Keratinocyte (primary cell): ENCODE data around the gene NR1H2. TPM values are rescaled to one million over a fixed set of nuclear protein-coding genes. Genes with fewer than 3 reads are reported as not detected.

Source experiments
- DNase-seq: peaks from one replicate; pipeline ENCODE4 v3.0.0-alpha.2; 2011; ENCODE audit warnings: low read depth, missing footprints, low spot score
- FAIRE-seq: peaks from 2 replicates; lab custom pipeline; 2011; peaks lifted over from hg19 to GRCh38; lab: Jason Lieb, UNC
- H2AFZ ChIP-seq: 2 replicates; pipeline ENCODE4 v1.6.0; 2012; ENCODE audit warnings: low read length, control low read depth, inconsistent platforms; ENCODE audit not compliant: control insufficient read depth
- H3K27ac ChIP-seq: 2 replicates; pipeline ENCODE4 v1.5.1; 2011; ENCODE audit warnings: low read length; ENCODE audit not compliant: control insufficient read depth, insufficient read depth
- H3K27me3 ChIP-seq: 3 replicates; pipeline ENCODE4 v1.6.0; 2011; ENCODE audit warnings: low read length; ENCODE audit not compliant: control insufficient read depth, insufficient read depth; ENCODE audit errors: extremely low read depth
- H3K36me3 ChIP-seq, 2 experiments: 2 replicates in 1 of 2; 3 replicates in 1 of 2; pipeline ENCODE4 v1.5.1; 2011; ENCODE audit warnings: low read length in 2 of 2, mild to moderate bottlenecking in 1 of 2; ENCODE audit not compliant: control insufficient read depth in 2 of 2, insufficient read depth in 2 of 2; ENCODE audit errors: extremely low read depth in 1 of 2
- H3K4me1 ChIP-seq: 3 replicates; pipeline ENCODE4 v1.5.1; 2011; ENCODE audit warnings: low read length; ENCODE audit not compliant: control insufficient read depth, insufficient read depth; ENCODE audit errors: extremely low read depth
- H3K4me2 ChIP-seq: 3 replicates; pipeline ENCODE4 v1.6.0; 2011; ENCODE audit warnings: low read depth, low read length; ENCODE audit not compliant: control insufficient read depth, insufficient read depth; ENCODE audit errors: extremely low read depth
- H3K4me3 ChIP-seq, 3 experiments: fragments of 200-600 bp in 1 of 3; sonication (generic) in 1 of 3; 2 replicates in 2 of 3; 3 replicates in 1 of 3; pipeline ENCODE4 v1.5.1; 2011 to 2016; ENCODE audit warnings: low read length in 3 of 3, mild to moderate bottlenecking in 3 of 3, control low read depth in 2 of 3, inconsistent platforms in 1 of 3, low read depth in 1 of 3, mixed read lengths in 1 of 3, mixed run types in 1 of 3, moderate library complexity in 1 of 3; ENCODE audit not compliant: control insufficient read depth in 2 of 3, insufficient read depth in 2 of 3; ENCODE audit errors: extremely low read depth in 1 of 3
- H3K79me2 ChIP-seq: 2 replicates; pipeline ENCODE4 v1.6.0; 2012; ENCODE audit warnings: low read length; ENCODE audit not compliant: control insufficient read depth, insufficient read depth
- H3K9ac ChIP-seq: 3 replicates; pipeline ENCODE4 v1.6.0; 2011; ENCODE audit warnings: low read length; ENCODE audit not compliant: control insufficient read depth, insufficient read depth; ENCODE audit errors: extremely low read depth
- H3K9me1 ChIP-seq: 3 replicates; pipeline ENCODE4 v1.6.0; 2011; ENCODE audit warnings: low read length; ENCODE audit not compliant: control insufficient read depth, insufficient read depth; ENCODE audit errors: extremely low read depth
- H3K9me3 ChIP-seq: 2 replicates; pipeline ENCODE4 v1.5.1; 2012; ENCODE audit warnings: low read depth, low read length; ENCODE audit not compliant: control insufficient read depth
- H4K20me1 ChIP-seq: 3 replicates; pipeline ENCODE4 v1.6.0; 2011; ENCODE audit warnings: low read length; ENCODE audit not compliant: control insufficient read depth, insufficient read depth; ENCODE audit errors: extremely low read depth
- CTCF ChIP-seq, 3 experiments: IDR thresholded peaks in 1 of 3; conservative IDR thresholded peaks in 1 of 3; optimal IDR thresholded peaks in 1 of 3; 2 replicates in 2 of 3; 3 replicates in 1 of 3; pipeline versions ENCODE3 to v1.5.1; 2011; ENCODE audit warnings: low read length in 3 of 3, mild to moderate bottlenecking in 3 of 3, moderate library complexity in 2 of 3, control low read depth in 1 of 3, inconsistent platforms in 1 of 3; ENCODE audit not compliant: insufficient read depth in 2 of 3; ENCODE audit errors: extremely low read depth in 1 of 3
- EZH2 ChIP-seq: IDR thresholded peaks from one replicate; pipeline ENCODE4 v1.6.1; 2012; ENCODE audit warnings: inconsistent platforms, mild to moderate bottlenecking, low read length, moderate library complexity
- dilution Hi-C: fragments of 300-500 bp; cut with MboI; formaldehyde crosslinking; loops from one replicate; pipeline ENCODE4 v1.7.0; 2020; ENCODE audit warnings: low sequenced_read_pairs; ENCODE audit not compliant: extremely low pct_ligation_motif_present
- polyA plus RNA-seq, 5 experiments: library from polyadenylated mRNA; depleted of rRNA in 3 of 5; stranded (reverse) in 3 of 5; stranded (forward) in 1 of 5; unstranded in 1 of 5; fragments of >200 nt; gene quantifications; 1 replicate in 1 of 5; 2 replicates in 3 of 5; 3 replicates in 1 of 5; pipeline versions ENCODE4 v1.2.1 to v1.2.3, GENCODE V29; 2011 to 2012; ENCODE audit warnings: missing spikeins in 2 of 5, low read depth in 1 of 5, low replicate concordance in 1 of 5

Gene NR1H2
- polyA plus RNA-seq, 1 donor (not counting 4 experiments of a cell fraction or from before 2014, with no cell fraction given), result 19.5 TPM

DNA sequence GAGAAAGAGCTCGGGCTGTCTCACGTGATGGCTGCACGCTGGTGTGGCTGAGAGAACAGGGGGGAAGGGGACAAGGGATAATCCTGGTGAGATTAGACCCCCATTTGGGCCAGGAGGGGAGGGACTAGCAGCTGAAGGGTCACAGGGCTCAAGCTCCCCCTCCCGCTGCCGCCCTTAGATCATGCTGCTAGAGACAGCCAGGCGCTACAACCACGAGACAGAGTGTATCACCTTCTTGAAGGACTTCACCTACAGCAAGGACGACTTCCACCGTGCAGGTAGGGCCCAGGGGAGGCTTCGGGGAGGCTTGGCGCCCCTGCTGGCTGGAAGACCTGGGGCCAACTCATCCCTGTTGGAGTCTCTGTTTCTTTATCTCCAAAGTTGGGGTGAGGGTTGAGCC lies 3.3 kb downstream of the NR1H2 start:
- H3K4me3 ChIP-seq, result no peak overlapping the region
- H4K20me1 ChIP-seq, result no peaks in the 10 kb centered on the region
- H3K79me2 ChIP-seq, result peaks cover 1% of the 10 kb centered on the region
- peaks cover 16 to 29% of the 10 kb centered on the region in 2 experiments for H3K36me3 ChIP-seq
- H3K4me1 ChIP-seq, result peaks cover 7% of the 10 kb centered on the region
- no peaks in the 10 kb centered on the region for H3K27me3 ChIP-seq
- DNase-seq (no peak), FAIRE-seq (no peak)
- no peak overlapping the region for H3K4me2 ChIP-seq
- dilution Hi-C loops, result no loop called here
- no peak overlapping the region for H3K9ac ChIP-seq
- H3K9me3 ChIP-seq, result no peaks in the 10 kb centered on the region
- H2AFZ ChIP-seq, result no peak overlapping the region
- TF ChIP-seq CTCF (optimal IDR thresholded peaks at IDR 0.05 in 1 of 3, IDR thresholded peaks at IDR 0.05 in 1 of 3, conservative IDR thresholded peaks at IDR 0.05 in 1 of 3; ENCODE audit: extremely low read depth in 1 of 3, insufficient read depth in 2 of 3, low read length in 3 of 3) (no peak), EZH2 (no peak)
- peaks cover 2% of the 10 kb centered on the region for H3K9me1 ChIP-seq
- H3K27ac ChIP-seq, result no peak overlapping the region

- Histone ChIP-seq H3K27me3 (no peaks in the 10 kb centered on the region), H3K4me2 (no peak overlapping the region), H2AFZ (no peak overlapping the region), H3K9ac (no peak overlapping the region), H3K27ac (no peak overlapping the region), H3K79me2 (peaks cover 6% of the 10 kb centered on the region), H3K4me1 (peaks cover 10% of the 10 kb centered on the region), H3K36me3 (peaks cover 16 to 29% of the 10 kb centered on the region in 2 experiments), H3K4me3 (no peak overlapping the region), H3K9me3 (no peaks in the 10 kb centered on the region), H4K20me1 (no peaks in the 10 kb centered on the region), H3K9me1 (peaks cover 2% of the 10 kb centered on the region)
- DNase-seq (no peak), FAIRE-seq (no peak)
- TF ChIP-seq CTCF (optimal IDR thresholded peaks at IDR 0.05 in 1 of 3, IDR thresholded peaks at IDR 0.05 in 1 of 3, conservative IDR thresholded peaks at IDR 0.05 in 1 of 3; ENCODE audit: extremely low read depth in 1 of 3, insufficient read depth in 2 of 3, low read length in 3 of 3), result no peak
- dilution Hi-C loops, result no loop called here
Observed at GRCh38 chr19:50380137-50380536, 3.9 kb downstream of the NR1H2 start.
